GM12875 (cell line): ENCODE results near the gene STON2.

Experiments
- H3K4me3 ChIP-seq: one replicate; pipeline ENCODE4 v1.5.1; 2011; ENCODE audit warnings: low read depth, low read length, control low read depth
- TF ChIP-seq, protein P1 (sequence below): IDR thresholded peaks from 2 replicates; pipeline ENCODE4 v1.5.1; 2011; ENCODE audit warnings: low read depth, mild to moderate bottlenecking, control low read depth, inconsistent platforms, low read length, moderate library complexity, borderline replicate concordance; ENCODE audit not compliant: insufficient read depth

Gene STON2

DNA sequence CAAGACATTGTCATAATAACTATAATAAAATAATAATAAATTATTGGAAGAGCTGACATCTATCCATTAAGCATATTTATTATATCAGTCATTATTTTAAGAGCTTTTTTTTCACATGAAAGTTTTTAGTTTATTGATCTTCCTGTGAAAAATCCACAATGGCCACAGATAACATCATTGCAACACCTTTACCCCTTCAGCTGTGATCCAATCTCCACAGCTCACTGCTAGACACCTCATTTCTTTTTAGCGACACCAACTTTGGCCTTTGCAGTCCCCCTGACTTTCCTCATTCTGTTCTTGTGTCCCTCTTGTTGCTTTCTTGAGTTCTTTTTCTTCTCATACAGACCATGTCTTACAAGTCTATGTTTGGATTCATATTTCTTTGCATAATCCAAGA is 67.4 kb downstream of the STON2 start:
- TF ChIP-seq, protein P1, sequence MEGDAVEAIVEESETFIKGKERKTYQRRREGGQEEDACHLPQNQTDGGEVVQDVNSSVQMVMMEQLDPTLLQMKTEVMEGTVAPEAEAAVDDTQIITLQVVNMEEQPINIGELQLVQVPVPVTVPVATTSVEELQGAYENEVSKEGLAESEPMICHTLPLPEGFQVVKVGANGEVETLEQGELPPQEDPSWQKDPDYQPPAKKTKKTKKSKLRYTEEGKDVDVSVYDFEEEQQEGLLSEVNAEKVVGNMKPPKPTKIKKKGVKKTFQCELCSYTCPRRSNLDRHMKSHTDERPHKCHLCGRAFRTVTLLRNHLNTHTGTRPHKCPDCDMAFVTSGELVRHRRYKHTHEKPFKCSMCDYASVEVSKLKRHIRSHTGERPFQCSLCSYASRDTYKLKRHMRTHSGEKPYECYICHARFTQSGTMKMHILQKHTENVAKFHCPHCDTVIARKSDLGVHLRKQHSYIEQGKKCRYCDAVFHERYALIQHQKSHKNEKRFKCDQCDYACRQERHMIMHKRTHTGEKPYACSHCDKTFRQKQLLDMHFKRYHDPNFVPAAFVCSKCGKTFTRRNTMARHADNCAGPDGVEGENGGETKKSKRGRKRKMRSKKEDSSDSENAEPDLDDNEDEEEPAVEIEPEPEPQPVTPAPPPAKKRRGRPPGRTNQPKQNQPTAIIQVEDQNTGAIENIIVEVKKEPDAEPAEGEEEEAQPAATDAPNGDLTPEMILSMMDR = no peak
- no peak overlapping the region for H3K4me3 ChIP-seq

DNA sequence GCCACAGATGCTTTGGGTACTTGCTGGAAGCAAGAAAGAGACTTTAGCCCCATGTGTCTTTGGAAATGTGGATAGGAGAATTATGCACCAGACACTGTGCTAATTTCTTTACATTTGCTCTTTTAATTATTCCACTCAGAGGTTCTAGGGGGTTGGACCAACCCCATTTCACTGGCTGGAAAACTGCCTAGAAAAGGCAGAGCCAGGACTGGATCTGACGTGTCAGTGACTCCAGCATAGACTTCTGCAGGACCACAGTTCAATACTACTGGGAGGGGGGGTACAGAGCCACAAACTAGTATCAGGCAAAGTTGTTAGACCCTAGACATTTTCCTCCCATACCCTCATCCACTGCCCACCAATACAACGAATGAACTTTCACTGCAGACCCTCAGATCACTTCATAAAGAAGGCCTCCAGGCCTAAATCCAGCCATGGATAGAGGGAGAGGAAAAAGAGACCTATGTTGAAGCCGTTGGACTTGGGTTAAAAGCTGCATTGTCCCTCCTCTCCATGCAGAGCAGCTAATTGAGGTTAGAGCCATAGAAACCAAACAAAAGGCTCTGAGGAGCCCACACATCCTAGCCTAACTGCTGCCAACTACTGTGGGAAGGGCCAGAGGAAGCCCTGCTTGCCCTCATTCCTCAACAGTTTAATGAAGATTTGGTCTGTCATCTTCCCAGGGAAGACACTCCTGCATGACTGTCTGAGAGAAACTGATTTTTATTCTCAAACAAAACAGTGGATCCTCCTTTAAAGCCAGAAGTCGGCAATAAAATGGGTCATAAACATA is 68.7 kb downstream of the STON2 start:
- TF ChIP-seq, protein P1 = no peak
- H3K4me3 ChIP-seq = no peak overlapping the region

DNA sequence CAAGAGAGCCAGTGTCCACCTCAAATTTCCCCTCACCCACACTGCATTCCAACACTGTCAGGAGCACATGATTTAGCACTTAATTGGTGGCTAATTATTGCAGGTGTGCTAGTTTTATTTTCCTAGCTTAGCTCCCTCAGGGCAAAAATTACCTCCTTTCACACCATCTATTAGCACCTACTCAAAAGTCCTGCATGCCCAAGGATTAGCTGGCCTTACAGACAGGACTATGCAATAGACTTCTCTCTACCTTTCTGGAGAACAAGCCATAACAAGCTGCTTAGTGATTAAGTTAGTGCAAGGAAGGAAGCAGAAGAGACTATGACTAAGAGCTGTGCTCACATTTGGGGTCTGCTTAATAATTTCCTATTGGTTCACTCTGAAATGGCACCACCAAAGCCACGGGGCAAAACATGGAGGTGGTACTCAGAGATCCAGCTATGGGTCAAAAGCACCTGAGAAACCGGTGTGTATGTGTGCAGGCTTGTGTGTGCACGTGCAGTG is 69.5 kb downstream of the STON2 start:
- H3K4me3 ChIP-seq = no peak overlapping the region
- TF ChIP-seq, protein P1 = no peak

DNA sequence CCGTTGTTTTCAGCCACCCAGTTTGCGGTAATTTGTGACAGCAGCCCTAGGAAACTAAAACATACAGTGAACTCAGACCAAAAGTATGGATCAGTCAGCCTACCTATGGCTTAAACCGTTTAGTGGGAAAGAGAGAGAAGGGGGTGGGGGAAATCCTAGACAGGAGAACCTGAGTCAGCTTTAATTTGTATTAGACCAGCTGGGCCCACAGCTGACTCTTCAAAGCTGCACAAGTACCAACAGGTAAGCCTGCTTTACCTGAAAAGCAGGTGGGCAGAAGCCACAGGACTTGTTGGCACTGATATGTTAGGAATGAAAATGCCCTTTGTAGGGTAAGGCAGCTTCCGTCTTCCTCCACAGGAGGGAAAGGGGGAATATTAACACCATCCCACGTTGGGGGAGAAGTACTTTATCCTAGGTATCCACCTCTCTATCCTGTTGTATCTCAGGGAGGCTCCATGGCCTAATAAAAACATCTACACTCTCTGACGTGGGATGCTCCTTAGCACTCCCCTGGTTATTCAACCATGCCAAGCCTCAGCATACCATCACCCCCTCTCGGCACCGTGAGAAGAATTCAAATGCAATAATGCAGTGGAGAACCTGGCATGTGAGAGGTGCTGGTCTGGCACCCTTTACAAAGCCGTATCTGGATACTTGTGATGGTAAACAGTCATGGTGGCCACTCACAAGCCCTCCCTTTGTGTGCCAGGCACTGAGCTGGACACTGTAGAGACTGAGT is 70.3 kb downstream of the STON2 start:
- no peak overlapping the region for H3K4me3 ChIP-seq
- TF ChIP-seq, protein P1 = no peak

DNA sequence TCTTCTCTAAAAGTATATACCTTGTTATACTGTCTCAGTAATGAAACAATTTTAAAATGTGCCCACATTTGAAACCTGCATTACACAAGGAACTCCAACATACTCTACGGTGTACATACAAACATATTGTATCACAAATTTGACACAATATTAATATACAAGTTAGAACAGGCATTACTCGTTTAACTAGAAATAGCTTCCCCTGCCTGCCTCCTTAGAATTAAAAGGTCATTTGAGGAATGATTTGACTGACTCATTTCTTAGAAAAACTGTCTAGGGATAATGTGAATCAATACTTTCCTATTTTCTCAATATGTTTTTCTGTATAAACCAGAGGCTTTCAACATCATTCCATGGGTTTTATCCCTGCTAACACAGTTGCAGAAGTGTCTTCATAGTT is 73.7 kb downstream of the STON2 start:
- TF ChIP-seq, protein P1 = no peak
- no peak overlapping the region for H3K4me3 ChIP-seq

DNA sequence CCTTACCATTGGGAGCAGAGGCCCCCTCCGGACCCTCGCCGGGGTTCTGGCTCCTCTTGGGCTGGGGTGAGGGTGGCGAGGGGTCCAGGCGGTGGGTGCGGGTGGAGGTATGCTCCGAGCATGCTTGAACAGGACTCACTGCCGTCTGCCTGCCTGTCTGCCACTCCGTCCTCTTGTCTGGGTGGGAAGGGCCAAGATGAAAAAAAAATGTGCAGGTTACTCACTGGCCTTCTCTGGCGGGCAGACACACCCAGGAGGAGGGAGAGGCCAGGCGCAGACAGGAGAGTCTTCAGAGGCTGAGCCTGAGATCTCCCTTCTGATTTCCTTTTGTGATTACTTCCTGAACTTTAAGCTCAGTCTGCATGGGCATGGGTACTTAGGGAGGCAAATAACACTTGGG is 76.1 kb downstream of the STON2 start:
- TF ChIP-seq, protein P1 = no peak
- no peak overlapping the region for H3K4me3 ChIP-seq
